GM21390 (cell line): ENCODE results near the gene ATOH1.

Experiments
- ATAC-seq: cut with Tn5 transposase; IDR thresholded peaks from one replicate; pipeline ENCODE4 v1.9.1; 2021; ENCODE audit not compliant: unreplicated experiment

ATOH1 gene

GRCh38 chr4:93834249-93835066 lies 5.9 kb downstream of the ATOH1 start:
- ATAC-seq = no peak

GRCh38 chr4:93835929-93836328 lies 7.4 kb downstream of the ATOH1 start:
- no peak for ATAC-seq

- ATAC-seq = no peak
Observed at GRCh38 chr4:93839704-93840103, 11.2 kb downstream of the ATOH1 start.

- ATAC-seq = no peak
Observed at GRCh38 chr4:93841803-93842345, 13.3 kb downstream of the ATOH1 start.

GRCh38 chr4:93842601-93843252 lies 14.2 kb downstream of the ATOH1 start:
- peak; percentile 75 for ATAC-seq

GRCh38 chr4:93843772-93844171 lies 15.2 kb downstream of the ATOH1 start:
- no peak for ATAC-seq

- ATAC-seq = no peak
Observed at GRCh38 chr4:93852680-93853079, 24.1 kb downstream of the ATOH1 start.

- ATAC-seq = no peak
Observed at GRCh38 chr4:93855926-93856325, 27.4 kb downstream of the ATOH1 start.

GRCh38 chr4:93865650-93866049 lies 37.1 kb downstream of the ATOH1 start:
- ATAC-seq = no peak

GRCh38 chr4:93867416-93868001 lies 39.0 kb downstream of the ATOH1 start:
- ATAC-seq = no peak

- ATAC-seq = no peak
Observed at GRCh38 chr4:93870876-93871458, 42.4 kb downstream of the ATOH1 start.

GRCh38 chr4:93876754-93877153 lies 48.2 kb downstream of the ATOH1 start:
- no peak for ATAC-seq

GRCh38 chr4:93878566-93878965 lies 50.0 kb downstream of the ATOH1 start:
- no peak for ATAC-seq

- peak; percentile 76 for ATAC-seq
Observed at GRCh38 chr4:93879919-93880318, 51.4 kb downstream of the ATOH1 start.
